DOHH2 (cell line): ENCODE measurements around the gene DISP2.

Experiments
- CTCF ChIP-seq: fragments of 200-600 bp; sonication (generic); IDR thresholded peaks from one replicate; pipeline ENCODE4 v1.5.1; 2014; ENCODE audit warnings: antibody characterized with exemption, mild to moderate bottlenecking, low read depth, low read length; ENCODE audit not compliant: poor library complexity, severe bottlenecking
- EZH2phosphoT487 ChIP-seq: fragments of 200-600 bp; sonication (generic); IDR thresholded peaks from 2 replicates; pipeline ENCODE4 v1.6.1; 2017; ENCODE audit warnings: borderline replicate concordance, mild to moderate bottlenecking, antibody characterized with exemption, low read length, moderate library complexity, mixed read lengths

GRCh38 chr15:40379374-40379773, 21.4 kb downstream of the DISP2 start:
- TF ChIP-seq CTCF (no peak), EZH2phosphoT487 (no peak)
